ENCODE results near the gene IL21R.

Gene IL21R

GRCh38 chr16:27401768-27402568 lies at the start of gene IL21R:
IL21R (plus strand) TSS chr16:27402174; CDS start chr16:27430072, 27,898 bp downstream.
- peak in 1 of 2 experiments; percentile 20 for DNase-seq

DNA sequence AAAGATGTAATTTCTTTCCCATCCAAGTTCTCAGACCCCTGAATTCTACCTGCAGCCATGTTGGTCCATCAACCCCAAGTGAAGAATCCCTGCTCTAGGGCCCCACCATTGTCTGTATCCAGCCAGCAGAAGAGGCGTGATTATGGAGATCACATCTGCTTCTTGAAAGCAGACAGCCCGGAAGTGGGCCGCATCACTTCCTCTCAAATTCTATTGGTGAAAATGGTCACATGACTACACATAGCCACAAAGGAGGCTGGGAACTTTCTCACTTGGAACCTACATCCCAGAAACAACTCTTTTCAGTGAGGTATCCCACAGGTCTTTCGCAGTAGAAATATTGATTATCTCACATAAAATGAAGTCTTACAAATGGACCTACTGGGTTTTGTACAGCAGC lies 48.1 kb upstream of the IL21R start:
- DNase-seq = no peak

- peak in 1 of 2 experiments; percentile 16 for DNase-seq
These were observed 46.4 kb upstream of the IL21R start for GRCh38 chr16:27355610-27356009.

GRCh38 chr16:27356794-27357193 lies 45.2 kb upstream of the IL21R start:
- no peak for DNase-seq

DNA sequence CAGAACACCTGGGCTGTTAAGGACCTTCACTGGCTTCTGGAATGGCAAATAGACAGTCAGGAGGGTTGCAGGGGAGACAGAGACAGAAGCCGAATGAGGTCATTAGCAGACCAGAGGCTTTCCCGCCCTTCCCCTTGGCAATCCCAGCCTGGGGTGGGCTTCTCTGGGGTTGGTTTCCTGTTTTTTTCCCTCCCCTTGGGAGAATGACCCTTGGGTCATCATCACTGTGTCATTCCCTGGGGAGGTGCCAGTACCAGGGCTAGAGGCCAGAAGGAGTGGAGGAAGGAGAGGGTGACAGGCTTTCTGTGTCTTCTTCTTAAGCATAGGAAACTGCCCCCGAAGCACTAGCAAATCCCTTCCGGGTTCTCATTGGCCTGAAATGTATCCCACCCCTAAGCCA lies 42.9 kb upstream of the IL21R start:
- no peak for DNase-seq

GRCh38 chr16:27359615-27360014 lies 42.4 kb upstream of the IL21R start:
- DNase-seq = no peak

- no peak for DNase-seq
These were observed 40.0 kb upstream of the IL21R start for GRCh38 chr16:27361987-27362386.

DNA sequence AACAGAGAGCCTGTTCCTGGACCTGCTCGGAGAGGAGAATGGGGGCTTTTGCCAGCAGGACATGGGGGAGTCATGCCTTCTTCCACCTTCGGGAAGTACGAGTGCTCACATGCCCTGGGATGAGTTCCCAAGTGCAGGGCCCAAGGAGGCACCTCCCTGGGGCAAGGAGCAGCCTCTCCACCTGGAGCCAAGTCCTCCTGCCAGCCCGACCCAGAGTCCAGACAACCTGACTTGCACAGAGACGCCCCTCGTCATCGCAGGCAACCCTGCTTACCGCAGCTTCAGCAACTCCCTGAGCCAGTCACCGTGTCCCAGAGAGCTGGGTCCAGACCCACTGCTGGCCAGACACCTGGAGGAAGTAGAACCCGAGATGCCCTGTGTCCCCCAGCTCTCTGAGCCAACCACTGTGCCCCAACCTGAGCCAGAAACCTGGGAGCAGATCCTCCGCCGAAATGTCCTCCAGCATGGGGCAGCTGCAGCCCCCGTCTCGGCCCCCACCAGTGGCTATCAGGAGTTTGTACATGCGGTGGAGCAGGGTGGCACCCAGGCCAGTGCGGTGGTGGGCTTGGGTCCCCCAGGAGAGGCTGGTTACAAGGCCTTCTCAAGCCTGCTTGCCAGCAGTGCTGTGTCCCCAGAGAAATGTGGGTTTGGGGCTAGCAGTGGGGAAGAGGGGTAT lies 39.3 kb upstream of the IL21R start:
- no peak for DNase-seq

DNA sequence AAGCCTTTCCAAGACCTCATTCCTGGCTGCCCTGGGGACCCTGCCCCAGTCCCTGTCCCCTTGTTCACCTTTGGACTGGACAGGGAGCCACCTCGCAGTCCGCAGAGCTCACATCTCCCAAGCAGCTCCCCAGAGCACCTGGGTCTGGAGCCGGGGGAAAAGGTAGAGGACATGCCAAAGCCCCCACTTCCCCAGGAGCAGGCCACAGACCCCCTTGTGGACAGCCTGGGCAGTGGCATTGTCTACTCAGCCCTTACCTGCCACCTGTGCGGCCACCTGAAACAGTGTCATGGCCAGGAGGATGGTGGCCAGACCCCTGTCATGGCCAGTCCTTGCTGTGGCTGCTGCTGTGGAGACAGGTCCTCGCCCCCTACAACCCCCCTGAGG lies 38.7 kb upstream of the IL21R start:
- no peak for DNase-seq

DNA sequence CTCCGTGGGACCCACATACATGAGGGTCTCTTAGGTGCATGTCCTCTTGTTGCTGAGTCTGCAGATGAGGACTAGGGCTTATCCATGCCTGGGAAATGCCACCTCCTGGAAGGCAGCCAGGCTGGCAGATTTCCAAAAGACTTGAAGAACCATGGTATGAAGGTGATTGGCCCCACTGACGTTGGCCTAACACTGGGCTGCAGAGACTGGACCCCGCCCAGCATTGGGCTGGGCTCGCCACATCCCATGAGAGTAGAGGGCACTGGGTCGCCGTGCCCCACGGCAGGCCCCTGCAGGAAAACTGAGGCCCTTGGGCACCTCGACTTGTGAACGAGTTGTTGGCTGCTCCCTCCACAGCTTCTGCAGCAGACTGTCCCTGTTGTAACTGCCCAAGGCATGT lies 38.2 kb upstream of the IL21R start:
- DNase-seq = no peak

DNA sequence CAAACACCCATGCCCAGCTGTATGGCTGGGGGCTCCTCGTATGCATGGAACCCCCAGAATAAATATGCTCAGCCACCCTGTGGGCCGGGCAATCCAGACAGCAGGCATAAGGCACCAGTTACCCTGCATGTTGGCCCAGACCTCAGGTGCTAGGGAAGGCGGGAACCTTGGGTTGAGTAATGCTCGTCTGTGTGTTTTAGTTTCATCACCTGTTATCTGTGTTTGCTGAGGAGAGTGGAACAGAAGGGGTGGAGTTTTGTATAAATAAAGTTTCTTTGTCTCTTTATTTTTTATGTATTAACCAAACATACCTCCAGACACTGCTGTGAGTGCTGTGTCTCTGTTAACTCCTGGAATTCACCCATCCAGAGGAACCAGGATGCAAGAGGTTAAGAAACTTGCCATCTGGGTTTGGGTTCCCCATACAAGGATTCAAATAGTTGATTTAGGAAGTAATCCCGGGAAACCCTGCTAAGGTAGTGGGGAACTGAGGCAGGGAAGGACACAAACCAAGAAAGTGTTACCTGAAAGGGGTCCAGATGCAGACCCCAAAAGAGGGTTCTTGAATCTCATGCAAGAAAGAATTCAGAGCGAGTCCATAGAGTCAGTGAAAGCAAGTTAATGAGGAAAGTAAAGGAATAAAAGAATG lies 37.4 kb upstream of the IL21R start:
- DNase-seq = no peak

DNA sequence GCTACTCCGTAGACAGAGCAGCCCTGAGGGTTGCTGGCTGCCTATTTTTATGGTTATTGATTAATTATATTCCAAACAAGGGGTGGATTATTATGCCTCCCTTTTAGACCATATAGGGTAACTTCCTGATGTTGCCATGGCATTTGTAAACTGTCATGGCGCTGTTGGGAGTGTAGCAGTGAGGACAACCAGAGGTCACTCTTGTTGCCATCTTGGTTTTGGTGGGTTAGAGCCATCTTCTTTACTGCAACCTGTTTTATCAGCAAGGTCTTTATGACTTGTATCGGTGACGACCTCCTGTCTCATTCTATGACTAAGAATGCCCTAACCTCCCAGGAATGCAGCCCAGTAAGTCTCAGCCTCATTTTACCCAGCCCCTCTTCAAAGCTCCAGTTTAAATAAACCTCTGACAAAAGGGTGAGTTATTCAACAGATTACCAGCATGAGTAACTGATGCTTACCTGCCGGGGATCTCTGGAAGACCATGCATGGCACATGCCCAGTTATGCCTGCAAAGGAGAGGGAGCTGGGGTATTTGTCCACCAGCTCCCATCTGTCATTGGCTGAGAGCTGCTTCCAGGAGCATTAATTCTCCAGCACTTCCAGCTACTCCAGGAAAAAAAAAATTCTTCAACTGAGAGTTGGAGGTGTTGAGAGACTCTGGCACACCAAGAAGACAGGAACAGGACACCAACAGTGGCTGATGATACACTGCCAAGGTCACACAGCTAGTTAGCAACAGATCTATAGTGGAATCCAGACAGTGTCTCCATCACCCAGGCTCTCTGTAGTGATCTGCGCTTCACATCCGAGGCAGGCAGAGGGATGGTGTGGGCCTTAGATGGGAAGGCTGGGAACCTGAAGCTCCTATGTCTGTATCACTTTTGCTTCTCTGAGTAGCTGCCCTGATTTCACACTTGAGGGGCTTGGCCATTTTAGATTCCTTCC lies 36.6 kb upstream of the IL21R start:
- DNase-seq = no peak

GRCh38 chr16:27366687-27367460 lies 35.1 kb upstream of the IL21R start:
- DNase-seq = no peak

- DNase-seq = peak in 1 of 2 experiments; percentile 68
These were observed 34.3 kb upstream of the IL21R start for GRCh38 chr16:27367461-27368357.

DNA sequence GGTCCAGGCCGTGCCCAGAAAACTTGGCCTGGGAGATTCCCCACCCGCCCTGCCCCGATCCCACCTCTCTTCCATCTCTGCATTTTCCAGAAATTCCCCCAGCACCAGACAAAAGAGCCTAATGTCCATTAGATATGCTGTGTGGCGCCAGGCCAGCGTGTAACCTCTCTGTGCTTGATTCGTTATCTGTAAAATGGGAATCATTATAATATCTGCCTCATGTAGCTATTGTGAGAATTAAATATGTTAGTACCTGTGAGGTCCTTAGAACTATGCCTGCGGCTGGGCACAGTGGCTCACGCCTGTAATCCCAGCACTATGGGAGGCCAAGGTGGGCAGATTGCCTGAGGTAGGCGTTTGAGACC lies 33.6 kb upstream of the IL21R start:
- no peak for DNase-seq

DNA sequence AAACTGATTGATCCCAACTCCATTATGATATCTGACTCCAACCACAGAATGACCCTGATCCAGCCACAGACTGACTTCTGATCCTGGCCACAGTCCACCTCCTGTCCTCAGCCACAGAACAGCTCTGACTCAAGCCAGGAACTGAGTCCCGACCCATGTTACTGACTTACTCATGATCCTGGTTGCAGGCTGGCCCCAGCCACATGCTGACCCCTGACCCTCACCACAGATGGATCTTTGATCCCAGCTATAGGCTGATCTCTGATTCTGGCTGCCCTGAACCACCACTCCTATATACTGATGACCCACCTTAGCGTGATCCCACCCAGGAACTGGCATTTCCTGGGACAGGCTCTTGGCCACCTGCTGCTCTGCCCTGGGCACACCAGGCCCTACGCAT lies 32.2 kb upstream of the IL21R start:
- DNase-seq = no peak

GRCh38 chr16:27370318-27370717 lies 31.7 kb upstream of the IL21R start:
- DNase-seq = no peak

DNA sequence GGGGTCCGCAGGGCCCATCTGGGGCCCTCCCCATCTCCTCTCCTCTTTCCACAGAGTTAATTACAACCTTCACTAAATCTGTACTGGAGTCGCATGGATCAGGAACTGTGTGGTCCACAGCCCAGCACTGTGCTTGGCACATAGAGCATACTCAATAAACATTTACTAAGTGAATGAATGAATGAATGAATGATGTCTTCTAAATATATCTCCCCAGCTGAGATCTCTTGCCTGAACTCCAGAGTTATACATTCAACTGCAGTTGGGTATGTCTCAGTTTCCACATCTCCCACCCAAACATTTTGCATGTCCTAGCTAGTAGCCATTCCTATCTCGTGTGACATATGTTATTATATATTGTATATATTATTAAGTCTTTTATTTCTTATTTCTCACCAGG lies 28.7 kb upstream of the IL21R start:
- no peak for DNase-seq

DNA sequence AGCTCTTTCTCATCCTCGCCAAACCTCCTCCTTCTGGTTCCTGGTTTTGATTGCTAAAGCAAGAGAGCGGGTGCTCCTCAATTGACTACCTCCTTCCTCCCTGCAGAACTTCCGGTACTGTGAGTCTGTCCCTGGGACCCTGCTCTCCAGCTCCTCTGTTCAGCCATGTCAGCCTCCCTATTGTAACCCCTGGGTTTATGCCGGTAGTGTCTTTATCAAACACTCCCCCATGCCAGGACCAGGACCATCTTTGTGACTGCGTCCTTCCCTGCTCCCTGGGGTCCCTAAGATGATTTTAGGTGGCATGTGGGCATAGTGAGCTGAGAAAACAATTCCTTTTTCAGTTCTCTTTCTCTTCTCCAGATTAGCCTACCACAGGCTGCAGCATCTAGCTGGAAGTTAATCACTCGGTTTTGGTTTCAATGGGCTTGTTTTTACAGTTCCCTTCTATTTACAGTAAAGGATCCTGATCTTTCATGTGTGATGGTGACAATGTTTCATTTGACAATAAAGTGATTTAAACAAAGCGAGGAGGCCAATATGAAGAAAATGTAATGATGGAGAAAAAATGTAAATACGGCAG lies 27.7 kb upstream of the IL21R start:
- DNase-seq = no peak

DNA sequence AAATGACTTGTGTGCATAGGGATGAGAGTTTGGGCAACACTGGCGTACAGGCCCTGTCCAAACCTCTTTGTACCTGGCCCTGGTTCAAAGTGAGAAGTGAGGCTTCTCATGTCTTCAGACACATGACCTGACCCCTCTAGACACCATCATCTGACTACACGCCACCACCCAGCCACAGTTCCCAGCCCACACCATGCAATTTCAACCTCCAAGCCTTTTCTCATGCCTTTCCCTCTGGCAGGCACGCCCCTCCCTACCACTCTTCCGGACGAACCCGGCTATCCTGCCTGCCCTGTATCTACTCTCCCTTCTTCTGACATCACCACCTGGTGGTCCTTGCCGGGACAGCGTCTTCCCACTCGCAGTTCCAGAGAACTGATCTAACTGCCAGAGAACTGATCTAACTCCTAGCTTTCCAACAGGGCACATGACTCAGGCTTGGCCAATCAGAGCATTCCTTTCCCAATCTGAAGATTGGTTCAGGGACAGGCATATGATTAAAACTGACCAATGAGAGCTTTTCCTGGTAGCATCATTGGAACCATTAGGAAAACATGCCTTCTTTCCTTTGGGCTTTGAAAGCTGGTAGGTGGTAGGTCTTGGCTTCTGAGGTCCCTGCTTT lies 27.1 kb upstream of the IL21R start:
- DNase-seq = peak; percentile 71 to 80
